GM18951 (cell line): ENCODE measurements around the gene THRAP3.
"Not testable (repeated sequence)": the region's sequence is repeated elsewhere in the genome, so short reads cannot be mapped to it uniquely, and the experiment has no call there.

ENCODE experiments used
- POLR2A ChIP-seq: IDR thresholded peaks from 4 replicates; pipeline ENCODE4 v1.6.1; 2011; ENCODE audit warnings: mild to moderate bottlenecking; ENCODE audit not compliant: insufficient read length, insufficient read depth; ENCODE audit errors: extremely low read depth
- in situ Hi-C: fragments of 300-500 bp; cut with MboI; formaldehyde crosslinking; loops from one replicate; pipeline ENCODE4 v1.12.0; 2022; ENCODE audit warnings: low sequenced_read_pairs, mixed read lengths, inconsistent platforms; ENCODE audit not compliant: unreplicated experiment

THRAP3 gene

GRCh38 chr1:36247538-36247937, 23.3 kb downstream of the THRAP3 start:
- in situ Hi-C loops: no loop called here
- TF ChIP-seq POLR2A: no peak

- in situ Hi-C loops: no loop called here
Measured at GRCh38 chr1:36248250-36248894, 24.1 kb downstream of the THRAP3 start.

GRCh38 chr1:36251794-36252481, 27.7 kb downstream of the THRAP3 start:
- no peak for TF ChIP-seq POLR2A
- in situ Hi-C loops: no loop called here

More at GRCh38 chr1:36248250-36248894, 24.1 kb downstream of the THRAP3 start:
- TF ChIP-seq POLR2A: no peak

- in situ Hi-C loops: not testable (repeated sequence)
Measured at GRCh38 chr1:36252482-36252824, 28.2 kb downstream of the THRAP3 start.

- in situ Hi-C loops: no loop called here
- no peak for TF ChIP-seq POLR2A
Measured at GRCh38 chr1:36253161-36253862, 29.1 kb downstream of the THRAP3 start.

- TF ChIP-seq POLR2A: no peak
- in situ Hi-C loops: no loop called here
Measured at GRCh38 chr1:36256558-36257374, 32.5 kb downstream of the THRAP3 start.

GRCh38 chr1:36257375-36257767, 33.1 kb downstream of the THRAP3 start:
- in situ Hi-C loops: no loop called here
- no peak for TF ChIP-seq POLR2A

GRCh38 chr1:36258960-36259344, 34.7 kb downstream of the THRAP3 start:
- in situ Hi-C loops: no loop called here
- TF ChIP-seq POLR2A: no peak

- TF ChIP-seq POLR2A: no peak
- in situ Hi-C loops: no loop called here
Measured at GRCh38 chr1:36268981-36269380, 44.7 kb downstream of the THRAP3 start.

- in situ Hi-C loops: no loop called here
- TF ChIP-seq POLR2A: no peak
Measured at GRCh38 chr1:36269408-36269838, 45.2 kb downstream of the THRAP3 start.

- no peak for TF ChIP-seq POLR2A
- in situ Hi-C loops: no loop called here
Measured at GRCh38 chr1:36273024-36273423, 48.8 kb downstream of the THRAP3 start.

GRCh38 chr1:36274201-36274600, 50.0 kb downstream of the THRAP3 start:
- in situ Hi-C loops: no loop called here
- no peak for TF ChIP-seq POLR2A

GRCh38 chr1:36276688-36277087, 52.4 kb downstream of the THRAP3 start:
- no peak for TF ChIP-seq POLR2A
- in situ Hi-C loops: no loop called here
